Ishikawa (cell line): ENCODE data around the gene E2F1.

Experiments used
- EP300 ChIP-seq: IDR thresholded peaks from 2 replicates; pipeline ENCODE4 v1.6.1; 2012; ENCODE audit warnings: borderline replicate concordance
- FOXM1 ChIP-seq: IDR thresholded peaks from 2 replicates; pipeline ENCODE4 v1.6.1; 2012; ENCODE audit warnings: low read depth, borderline replicate concordance
- TAF1 ChIP-seq: IDR thresholded peaks from 2 replicates; pipeline ENCODE4 v1.6.1; 2012; ENCODE audit warnings: low read depth, mild to moderate bottlenecking
- TF ChIP-seq, protein P1 (sequence below): IDR thresholded peaks from 2 replicates; pipeline ENCODE4 v1.6.1; 2012

DNA sequence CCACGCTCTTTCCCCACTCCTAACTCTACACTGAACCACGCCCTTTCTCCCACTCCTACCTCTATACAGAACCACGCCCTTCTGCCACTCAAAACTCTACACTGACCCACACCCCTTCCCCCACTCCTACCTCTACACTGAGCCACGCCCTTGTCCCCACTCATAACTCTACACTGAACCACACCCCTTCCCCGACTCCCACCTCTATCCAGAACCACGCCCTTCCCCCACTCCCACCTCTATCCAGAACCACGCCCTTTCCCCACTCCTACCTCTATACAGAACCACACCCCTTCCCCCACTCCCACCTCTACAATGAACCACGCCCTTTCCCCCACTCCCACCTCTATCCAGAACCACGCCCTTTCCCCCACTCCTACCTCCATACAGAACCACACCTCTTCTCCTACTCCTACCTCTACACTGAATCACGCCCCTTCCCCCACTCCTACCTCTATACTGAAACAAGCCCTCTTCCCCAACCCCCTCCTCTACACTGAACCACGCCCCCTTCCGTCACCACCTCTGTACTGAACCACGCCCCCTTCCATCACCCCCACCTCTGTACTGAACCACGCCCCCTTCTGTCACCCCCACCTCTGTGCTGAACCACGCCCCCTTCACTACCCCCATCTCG lies 23.8 kb upstream of the E2F1 start:
- TF ChIP-seq EP300, result no peak
- TF ChIP-seq TAF1, result no peak
- TF ChIP-seq FOXM1, result no peak
- TF ChIP-seq, protein P1, sequence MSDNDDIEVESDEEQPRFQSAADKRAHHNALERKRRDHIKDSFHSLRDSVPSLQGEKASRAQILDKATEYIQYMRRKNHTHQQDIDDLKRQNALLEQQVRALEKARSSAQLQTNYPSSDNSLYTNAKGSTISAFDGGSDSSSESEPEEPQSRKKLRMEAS, result no peak
